SH-SY5Y (cell line): ENCODE results near the gene KIF20B.

Experiments
- GATA2 ChIP-seq: IDR thresholded peaks from 2 replicates; pipeline ENCODE4 v1.6.1; 2011; ENCODE audit warnings: mild to moderate bottlenecking, low read depth, low read length
- GATA3 ChIP-seq: IDR thresholded peaks from 2 replicates; pipeline ENCODE4 v1.6.1; 2011; ENCODE audit warnings: low read depth, mild to moderate bottlenecking, low read length, moderate library complexity

Gene KIF20B

GRCh38 chr10:89666138-89666537 lies 35.3 kb upstream of the KIF20B start:
- no peak for TF ChIP-seq GATA3
- TF ChIP-seq GATA2: no peak

GRCh38 chr10:89668386-89669071 lies 32.9 kb upstream of the KIF20B start:
- TF ChIP-seq GATA2: no peak
- TF ChIP-seq GATA3: no peak

- no peak for TF ChIP-seq GATA2
- TF ChIP-seq GATA3: no peak
Measured at GRCh38 chr10:89669985-89670384, 31.4 kb upstream of the KIF20B start.

GRCh38 chr10:89670926-89671325 lies 30.5 kb upstream of the KIF20B start:
- no peak for TF ChIP-seq GATA2

- no peak for TF ChIP-seq GATA2
- TF ChIP-seq GATA3: no peak
Measured at GRCh38 chr10:89677341-89677740, 24.0 kb upstream of the KIF20B start.

GRCh38 chr10:89679986-89680385 lies 21.4 kb upstream of the KIF20B start:
- TF ChIP-seq GATA3: no peak
- TF ChIP-seq GATA2: no peak

- TF ChIP-seq GATA2: no peak
- no peak for TF ChIP-seq GATA3
Measured at GRCh38 chr10:89683883-89684282, 17.5 kb upstream of the KIF20B start.

- TF ChIP-seq GATA3: no peak
- TF ChIP-seq GATA2: no peak
Measured at GRCh38 chr10:89684604-89685003, 16.8 kb upstream of the KIF20B start.

- TF ChIP-seq GATA3: no peak
- TF ChIP-seq GATA2: no peak
Measured at GRCh38 chr10:89685936-89686335, 15.5 kb upstream of the KIF20B start.

- TF ChIP-seq GATA2: no peak
Measured at GRCh38 chr10:89690027-89690426, 11.4 kb upstream of the KIF20B start.

- TF ChIP-seq GATA3 (no peak), GATA2 (no peak)
Measured at GRCh38 chr10:89692416-89692815, 9.0 kb upstream of the KIF20B start.

- TF ChIP-seq GATA2 (no peak), GATA3 (no peak)
Measured at GRCh38 chr10:89693176-89693575, 8.2 kb upstream of the KIF20B start.

- no peak for TF ChIP-seq GATA2
- TF ChIP-seq GATA3: no peak
Measured at GRCh38 chr10:89695307-89695706, 6.1 kb upstream of the KIF20B start.

- TF ChIP-seq GATA3 (no peak), GATA2 (no peak)
Measured at GRCh38 chr10:89697946-89698345, 3.4 kb upstream of the KIF20B start.

GRCh38 chr10:89699581-89700064 lies 1.8 kb upstream of the KIF20B start:
- TF ChIP-seq GATA2 (no peak), GATA3 (no peak)

- no peak for TF ChIP-seq GATA3
- no peak for TF ChIP-seq GATA2
Measured at GRCh38 chr10:89700923-89701241, 508 bp upstream of the KIF20B start.

GRCh38 chr10:89702121-89702480 lies 711 bp downstream of the KIF20B start:
- no peak for TF ChIP-seq GATA2
- no peak for TF ChIP-seq GATA3
